ENCODE data around the gene SPRR2A. TPM values are rescaled to one million over a fixed set of nuclear protein-coding genes. Genes with fewer than 3 reads are reported as not detected.
"Not testable (repeated sequence)": the region's sequence is repeated elsewhere in the genome, so short reads cannot be mapped to it uniquely, and the experiment has no call there.

The SPRR2A gene
- not detected for total RNA-seq

- DNase-seq (ENCODE audit: low read depth in 2 of 3, low spot score in 2 of 3): no peak
These were observed at the start of gene SPRR2A for GRCh38 chr1:153057375-153057774. Gene SPRR2A, minus strand, starts transcription at chr1:153057512. Its CDS starts 777 bp downstream, at chr1:153056735.

GRCh38 chr1:153100245-153100644, 42.9 kb upstream of the SPRR2A start:
- DNase-seq (ENCODE audit: low read depth in 2 of 3, low spot score in 2 of 3): no peak

GRCh38 chr1:153099461-153100045, 42.2 kb upstream of the SPRR2A start:
- DNase-seq (ENCODE audit: low read depth in 2 of 3, low spot score in 2 of 3): no peak

GRCh38 chr1:153095764-153096163, 38.5 kb upstream of the SPRR2A start:
- DNase-seq (ENCODE audit: low read depth in 2 of 3, low spot score in 2 of 3): no peak

- DNase-seq (ENCODE audit: low read depth in 2 of 3, low spot score in 2 of 3): no peak
These were observed 37.1 kb upstream of the SPRR2A start, which contains the start of gene SPRR2E for GRCh38 chr1:153094426-153094825. Gene SPRR2E, minus strand, starts transcription at chr1:153094526. Its CDS starts 775 bp downstream, at chr1:153093751.

GRCh38 chr1:153087652-153088051, 30.3 kb upstream of the SPRR2A start:
- DNase-seq (ENCODE audit: low read depth in 2 of 3, low spot score in 2 of 3): no peak

- DNase-seq (ENCODE audit: low read depth in 2 of 3, low spot score in 2 of 3): no peak
These were observed 24.4 kb upstream of the SPRR2A start for GRCh38 chr1:153081736-153082135.

- DNase-seq (ENCODE audit: low read depth in 2 of 3, low spot score in 2 of 3): no peak
These were observed 15.8 kb upstream of the SPRR2A start for GRCh38 chr1:153072806-153073726.

GRCh38 chr1:153071511-153071910, 14.2 kb upstream of the SPRR2A start, which contains the start of gene SPRR2B:
Gene SPRR2B, minus strand, starts transcription at chr1:153071611. Its CDS starts 772 bp downstream, at chr1:153070839.
- DNase-seq (ENCODE audit: low read depth in 2 of 3, low spot score in 2 of 3): no peak

- no peak for DNase-seq (ENCODE audit: low read depth in 2 of 3, low spot score in 2 of 3)
These were observed 12.9 kb upstream of the SPRR2A start for GRCh38 chr1:153070243-153070642.

- DNase-seq (ENCODE audit: low read depth in 2 of 3, low spot score in 2 of 3): peak in 2 of 3 donors; percentile 31 to 53
These were observed 1.8 kb upstream of the SPRR2A start for GRCh38 chr1:153058826-153059784.

- DNase-seq (ENCODE audit: low read depth in 2 of 3, low spot score in 2 of 3): no peak
These were observed 842 bp upstream of the SPRR2A start for GRCh38 chr1:153058154-153058553.

GRCh38 chr1:153056111-153056510, 1.2 kb downstream of the SPRR2A start:
- not testable (repeated sequence) for DNase-seq (ENCODE audit: low read depth in 2 of 3, low spot score in 2 of 3)

GRCh38 chr1:153049211-153049610, 8.1 kb downstream of the SPRR2A start:
- DNase-seq (ENCODE audit: low read depth in 2 of 3, low spot score in 2 of 3): no peak

GRCh38 chr1:153040950-153041631, 16.2 kb downstream of the SPRR2A start, which contains the start of gene SPRR2D:
Gene SPRR2D, minus strand, starts transcription at chr1:153041120. Its CDS starts 774 bp downstream, at chr1:153040346.
- DNase-seq (ENCODE audit: low read depth in 2 of 3, low spot score in 2 of 3): no peak

- no peak for DNase-seq (ENCODE audit: low read depth in 2 of 3, low spot score in 2 of 3)
These were observed 22.1 kb downstream of the SPRR2A start for GRCh38 chr1:153035211-153035610.

- DNase-seq (ENCODE audit: low read depth in 2 of 3, low spot score in 2 of 3): no peak
These were observed 24.5 kb downstream of the SPRR2A start for GRCh38 chr1:153032677-153033308.

GRCh38 chr1:153032073-153032472, 25.2 kb downstream of the SPRR2A start:
- no peak for DNase-seq (ENCODE audit: low read depth in 2 of 3, low spot score in 2 of 3)

GRCh38 chr1:153030895-153031294, 26.4 kb downstream of the SPRR2A start, which contains the start of gene SPRR1B:
Gene SPRR1B, plus strand, starts transcription at chr1:153031203. Its CDS starts 1,143 bp downstream, at chr1:153032346.
- DNase-seq (ENCODE audit: low read depth in 2 of 3, low spot score in 2 of 3): no peak
